Measurements from ENCODE around the gene SKAP1.
"Not testable (repeated sequence)": the region's sequence is repeated elsewhere in the genome, so short reads cannot be mapped to it uniquely, and the experiment has no call there.

Gene SKAP1

DNA sequence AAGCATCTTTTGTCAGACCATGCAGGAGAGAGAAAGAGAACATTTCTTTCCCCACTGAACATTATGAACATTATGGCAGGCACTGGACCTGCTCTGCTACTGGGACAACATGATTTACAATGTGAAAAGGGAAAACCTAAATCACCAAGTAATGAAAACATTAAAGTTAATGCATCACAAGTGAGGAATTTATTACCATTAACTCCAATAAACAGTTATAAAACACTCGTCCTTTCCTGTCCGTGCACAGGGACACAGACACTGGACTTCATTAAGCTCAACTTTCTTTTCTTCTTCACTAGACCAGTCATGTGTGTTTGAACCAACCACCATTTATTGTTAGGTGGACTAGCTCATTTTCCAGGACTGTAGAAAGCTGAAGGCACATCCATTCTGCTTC, 227.1 kb downstream of the SKAP1 start:
- no peak for DNase-seq

DNA sequence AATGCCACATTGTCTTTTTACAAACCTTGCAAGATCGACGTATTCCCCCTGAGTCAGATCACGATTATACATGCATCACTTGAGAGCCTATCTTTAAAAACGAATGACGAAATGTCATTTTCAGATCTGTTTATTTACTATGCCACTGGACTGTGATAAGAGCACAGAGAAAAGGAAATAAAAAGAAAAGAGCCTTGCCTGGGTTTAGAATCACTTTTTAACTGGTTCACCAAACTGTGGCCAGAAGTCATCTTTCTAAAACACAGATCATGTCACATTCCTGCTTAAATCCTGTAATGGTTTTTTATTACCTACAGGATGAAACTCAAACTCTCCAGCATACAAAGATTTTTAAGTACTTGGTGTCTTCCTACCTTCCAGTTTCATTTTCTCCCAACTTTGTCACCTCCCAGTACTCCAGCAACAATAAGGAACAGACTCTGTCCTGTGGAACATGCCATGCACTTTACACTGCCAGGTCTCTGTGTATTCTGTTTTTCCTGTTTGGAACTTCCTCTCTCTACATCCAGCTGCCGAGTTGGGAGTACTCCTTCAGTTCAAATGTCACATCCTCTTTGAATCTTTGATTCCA, 231.0 kb downstream of the SKAP1 start:
- DNase-seq = no peak

DNA sequence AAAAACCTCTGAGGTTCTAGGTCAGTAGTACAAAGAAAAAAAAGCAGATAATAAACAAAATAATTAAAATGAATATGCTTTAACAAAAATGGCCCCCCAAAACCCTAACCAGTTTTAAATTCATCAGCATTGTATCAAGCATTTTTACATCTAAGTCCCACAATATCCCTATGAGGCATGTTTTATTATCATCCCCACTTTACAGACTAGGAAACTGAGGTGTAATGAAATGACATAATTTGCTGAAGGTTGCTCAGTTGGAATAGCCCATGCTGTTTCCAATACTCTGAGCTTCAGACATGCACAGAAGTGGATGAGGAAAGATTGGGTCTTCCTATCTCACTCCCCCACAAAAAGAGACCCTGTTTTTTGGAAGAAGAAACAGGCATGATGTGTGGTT, 234.1 kb downstream of the SKAP1 start:
- no peak for DNase-seq

DNA sequence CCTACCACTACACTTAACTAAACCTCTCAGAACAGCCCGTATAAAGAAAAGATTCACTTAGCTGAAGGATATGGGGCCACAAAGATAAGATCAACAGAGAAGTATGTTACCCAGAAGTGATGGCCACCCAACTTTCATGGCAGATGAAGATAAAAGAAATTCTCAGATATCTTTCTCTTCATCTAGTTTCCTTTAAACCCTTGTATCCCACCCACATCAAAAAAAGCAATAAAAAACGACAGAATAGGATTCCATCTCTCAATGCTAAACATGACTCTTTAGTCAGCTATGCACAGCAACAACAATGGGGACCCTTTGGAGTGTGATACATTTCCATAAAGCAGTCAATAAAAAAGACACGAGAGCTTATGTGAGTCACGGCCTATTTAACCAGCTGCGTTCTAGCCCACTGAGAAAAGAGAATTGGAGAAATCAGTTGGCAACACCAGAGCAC, 235.9 kb downstream of the SKAP1 start:
- DNase-seq = peak; percentile 63

DNA sequence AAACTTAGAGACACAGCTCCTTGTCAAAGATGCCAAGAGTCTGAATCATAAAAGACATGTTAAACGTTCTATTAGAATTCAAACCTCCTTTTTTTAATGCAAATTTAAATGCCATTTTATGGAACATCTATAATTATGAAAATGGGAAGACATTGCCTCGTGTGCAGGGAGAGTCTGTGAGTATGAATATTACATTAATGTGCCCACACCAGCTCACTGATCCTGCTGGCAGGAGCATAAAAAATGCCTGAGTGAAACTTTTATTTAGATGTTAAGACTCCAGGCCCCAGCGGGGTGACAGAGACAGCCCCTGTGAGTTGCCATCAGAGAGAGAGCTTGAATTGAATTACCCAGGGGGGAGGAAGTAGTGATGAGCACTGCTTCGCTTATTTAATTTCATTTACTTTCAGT, 237.7 kb downstream of the SKAP1 start:
- DNase-seq = no peak

DNA sequence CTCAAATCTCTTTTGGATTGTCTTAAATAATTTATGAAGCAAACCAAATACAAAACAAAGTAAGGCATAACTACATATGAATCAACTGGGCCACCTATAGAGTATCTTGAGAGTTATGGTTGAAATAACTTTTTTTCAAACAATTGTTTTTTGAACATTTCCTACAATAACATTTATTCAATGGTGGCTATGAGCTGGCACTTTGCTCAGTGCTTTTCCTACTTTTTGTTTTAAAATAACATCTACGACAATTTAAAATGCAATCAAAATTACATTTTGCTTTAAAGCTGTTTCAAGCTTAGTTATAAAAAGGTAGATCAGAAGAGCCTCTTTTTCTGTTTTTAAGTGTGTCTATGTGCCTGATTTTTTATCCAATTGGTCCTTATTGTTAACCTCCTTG, 238.7 kb downstream of the SKAP1 start:
- DNase-seq = no peak

DNA sequence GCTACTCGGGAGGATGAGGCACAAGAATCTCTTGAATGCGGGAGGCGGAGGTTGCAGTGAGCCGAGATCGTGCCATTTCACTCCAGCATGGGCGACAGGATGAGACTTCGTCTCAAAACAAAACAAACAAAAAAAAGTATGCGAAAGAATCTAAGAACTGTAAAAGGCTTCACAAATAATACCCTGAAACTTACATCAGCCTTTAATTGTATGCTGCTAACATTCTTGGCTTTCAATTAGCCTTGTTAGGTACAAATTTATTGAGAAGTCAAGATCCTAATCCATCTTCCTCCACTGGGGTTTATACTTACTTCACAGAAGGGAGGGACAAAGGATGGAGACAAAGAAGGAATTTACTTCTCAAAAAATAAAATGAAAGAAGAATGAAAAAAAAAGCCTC, 239.1 kb downstream of the SKAP1 start:
- no peak for DNase-seq

DNA sequence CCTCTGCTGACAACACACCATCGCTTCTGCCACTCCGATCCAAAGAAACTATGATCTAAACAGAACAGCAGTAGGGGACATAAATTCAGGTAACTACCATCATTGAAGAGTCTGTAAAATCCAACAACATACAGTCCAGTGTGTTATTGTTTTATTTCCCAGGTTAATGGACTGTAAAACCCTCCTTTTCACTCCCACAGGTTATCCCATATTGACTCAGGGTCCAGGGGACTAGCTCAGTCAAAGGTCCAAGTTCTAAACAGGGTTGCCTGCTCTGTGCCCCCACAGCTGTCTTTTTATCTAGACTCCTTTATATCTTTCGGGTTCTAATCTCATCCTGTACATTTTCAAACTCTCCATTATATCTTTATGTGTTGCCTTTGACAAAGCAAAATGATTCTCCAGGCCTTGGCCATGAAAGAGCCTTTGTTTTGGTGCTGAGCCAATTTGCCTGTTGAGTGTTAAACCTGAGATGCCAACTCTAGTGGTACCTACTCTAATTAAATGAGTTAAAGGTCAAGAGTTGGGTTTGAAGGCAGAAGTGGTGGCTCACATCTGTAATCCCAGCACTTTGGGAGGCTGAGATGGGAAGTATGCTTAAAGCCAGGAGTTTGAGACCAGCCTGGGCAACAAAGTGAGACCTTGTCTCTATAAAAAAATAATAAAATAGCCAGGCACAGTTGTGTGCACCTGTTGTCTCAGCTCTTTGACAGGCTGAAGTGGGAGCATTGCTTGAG, 242.0 kb downstream of the SKAP1 start:
- DNase-seq = no peak

DNA sequence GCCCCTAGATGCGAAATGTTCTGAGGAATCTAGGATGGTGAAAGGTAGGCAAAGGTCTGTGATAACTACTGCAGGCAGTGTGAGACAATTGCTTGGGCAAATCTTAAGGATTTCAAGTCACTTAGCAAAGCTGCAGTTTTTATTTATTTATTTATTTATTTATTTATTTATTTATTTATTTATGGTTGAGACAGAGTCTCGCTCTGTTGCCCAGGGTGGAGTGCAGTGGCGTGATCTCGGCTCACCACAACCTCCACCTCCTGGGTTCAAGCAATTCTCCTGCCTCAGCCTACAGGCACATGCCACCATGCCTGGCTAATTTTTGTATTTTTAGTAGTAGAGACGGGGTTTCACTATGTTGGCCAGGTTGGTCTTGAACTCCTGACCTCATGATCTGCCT, 243.7 kb downstream of the SKAP1 start:
- not testable (repeated sequence) for DNase-seq

DNA sequence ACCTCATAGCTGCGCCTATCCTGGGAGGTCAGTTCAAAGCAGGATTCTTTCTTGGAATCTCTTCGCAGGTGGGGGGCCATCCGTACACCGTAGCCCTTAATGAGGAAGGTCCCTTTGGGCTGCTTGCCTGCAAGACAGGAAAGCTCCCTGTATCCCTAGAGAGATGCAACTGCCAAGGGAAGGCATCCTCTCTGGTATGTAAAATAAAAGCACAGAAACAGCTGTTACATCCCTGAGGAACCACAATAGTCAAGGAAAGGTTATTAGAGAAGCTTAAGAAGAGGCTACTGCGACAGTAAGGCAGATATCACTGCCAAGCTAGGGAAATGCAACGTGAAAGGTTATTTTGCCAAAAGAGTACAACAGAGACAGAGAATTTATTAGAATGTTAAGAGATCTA, 245.3 kb downstream of the SKAP1 start:
- no peak for DNase-seq

DNA sequence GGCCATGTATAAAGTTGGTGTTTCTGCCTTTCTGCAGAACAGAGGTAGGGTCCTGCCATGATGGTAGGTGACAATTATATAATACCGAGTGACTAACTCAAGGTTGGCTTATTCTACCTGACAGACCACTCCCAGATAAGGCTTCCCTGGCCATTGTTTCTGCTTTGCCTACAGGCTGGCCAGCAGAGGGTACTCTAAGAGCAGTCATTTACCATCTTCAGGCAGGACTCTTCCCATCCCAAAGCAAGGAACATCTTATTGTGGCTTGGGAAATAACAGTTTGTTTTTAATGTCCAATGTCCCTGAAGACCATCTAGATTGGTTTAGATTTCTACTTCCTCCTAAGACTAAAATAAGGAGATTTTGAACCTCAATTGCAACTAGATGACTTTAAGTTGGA, 248.4 kb downstream of the SKAP1 start:
- DNase-seq = peak; percentile 20

DNA sequence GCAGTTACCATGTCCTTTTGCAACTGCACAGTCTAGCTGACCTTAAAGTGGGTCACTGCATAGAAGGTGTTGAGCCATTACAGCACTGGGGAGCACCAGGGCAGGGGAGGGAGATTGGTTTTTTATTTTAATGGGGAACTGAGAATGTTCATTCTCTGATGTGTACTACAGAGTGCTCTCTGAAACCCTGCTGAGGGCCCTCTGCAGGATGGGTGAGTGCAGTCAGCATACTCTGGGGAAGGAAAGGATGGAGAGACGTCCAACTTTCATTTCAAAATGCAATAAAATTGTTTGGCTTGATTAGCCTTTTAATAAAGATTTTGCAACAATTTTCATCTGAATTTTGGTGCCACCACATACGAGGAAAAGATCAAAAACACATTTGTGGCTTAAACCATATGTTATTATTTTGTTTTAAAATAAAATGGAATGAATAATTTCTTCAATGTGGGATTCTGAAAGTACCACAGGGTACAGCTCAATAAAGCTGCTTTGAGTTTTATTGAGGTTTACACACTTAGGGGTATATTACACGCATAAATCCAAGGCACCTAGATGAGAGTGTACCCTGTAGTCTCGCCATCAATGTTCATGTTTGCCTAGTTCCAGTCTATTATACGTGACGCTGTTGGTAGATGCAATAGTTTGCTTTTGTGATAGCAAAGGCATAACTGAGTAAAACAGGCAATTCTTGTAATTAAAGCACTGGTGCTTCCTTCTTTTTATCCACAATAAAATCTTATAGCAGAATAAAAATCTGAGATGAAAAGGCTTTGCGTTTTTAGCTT, 249.0 kb downstream of the SKAP1 start:
- DNase-seq = no peak

DNA sequence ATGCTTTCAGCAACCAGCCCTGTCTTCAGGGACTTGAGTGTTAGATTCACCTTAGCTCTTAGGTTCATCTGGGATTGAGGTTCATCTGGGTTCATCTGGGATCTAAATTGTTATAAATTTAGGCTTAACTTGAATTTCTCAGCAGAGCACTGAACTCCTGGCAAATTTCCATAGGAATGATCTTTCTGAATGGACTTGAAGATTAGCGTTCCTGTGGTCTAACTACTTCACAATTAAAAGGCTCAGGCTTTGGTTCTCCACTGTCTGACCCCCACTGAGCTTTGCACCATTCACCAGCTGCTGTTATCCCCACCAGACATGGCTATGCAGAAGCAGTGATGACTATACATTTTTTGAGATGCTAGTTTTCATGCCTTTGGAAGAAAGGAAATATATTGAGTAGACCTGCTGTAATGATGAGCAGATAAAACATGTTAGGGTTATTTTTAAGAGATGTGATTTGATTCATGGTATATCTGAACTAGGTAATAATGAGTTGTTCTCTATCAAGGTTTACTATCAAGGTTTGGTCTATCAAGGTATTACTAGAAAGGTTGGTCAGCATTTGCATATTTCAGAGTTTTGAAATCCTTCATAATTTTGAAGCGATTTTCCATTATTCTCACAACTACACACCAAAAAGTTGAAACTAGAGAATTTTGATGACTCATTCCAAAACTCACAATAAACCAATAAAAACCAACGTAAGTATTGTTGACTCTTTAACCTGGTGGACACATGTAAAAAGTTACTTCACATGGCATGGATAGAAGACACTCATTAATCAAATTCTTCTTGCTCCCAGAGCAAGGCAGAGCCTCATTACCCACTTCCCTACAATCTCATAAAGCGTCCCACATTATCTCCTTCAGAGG, 250.7 kb downstream of the SKAP1 start:
- peak; percentile 57 for DNase-seq

DNA sequence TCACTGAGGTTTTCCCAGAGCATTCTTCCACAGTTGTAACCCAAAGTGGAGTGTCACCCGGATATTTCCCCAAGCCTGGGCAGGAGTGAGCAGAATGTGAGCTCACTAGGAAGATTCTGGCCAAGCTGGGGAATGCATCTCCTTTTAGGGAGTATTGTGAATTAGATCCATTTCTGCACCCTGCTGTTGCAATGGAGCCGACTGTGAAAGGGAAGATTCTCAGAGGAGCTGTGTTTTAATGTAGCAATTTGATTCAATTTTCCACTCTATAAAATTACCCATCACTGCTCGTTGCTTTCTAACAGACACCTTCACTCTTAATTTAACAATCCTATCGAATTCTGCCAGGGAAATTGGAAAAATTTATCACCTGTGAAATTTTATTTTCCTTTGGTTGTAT, 251.7 kb downstream of the SKAP1 start:
- no peak for DNase-seq

DNA sequence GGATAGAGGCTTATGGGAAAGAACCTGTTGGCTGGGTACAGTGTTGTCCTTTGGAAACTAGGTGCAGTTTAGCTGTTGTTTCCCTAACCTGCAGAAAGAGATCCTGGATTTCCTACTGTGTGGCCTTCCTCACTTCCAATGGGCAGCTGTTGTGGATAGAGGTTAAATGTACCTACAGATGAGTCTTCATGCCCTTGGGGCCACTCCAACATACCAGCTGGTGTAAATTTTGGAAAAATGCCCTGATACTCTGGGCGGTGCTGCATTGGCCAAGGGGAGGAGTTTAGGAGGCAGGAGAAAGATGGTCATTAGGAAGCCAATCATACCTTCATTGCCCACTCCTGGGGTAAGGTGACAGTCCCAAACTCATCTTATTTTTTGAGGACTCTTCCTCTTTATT, 252.2 kb downstream of the SKAP1 start:
- no peak for DNase-seq

DNA sequence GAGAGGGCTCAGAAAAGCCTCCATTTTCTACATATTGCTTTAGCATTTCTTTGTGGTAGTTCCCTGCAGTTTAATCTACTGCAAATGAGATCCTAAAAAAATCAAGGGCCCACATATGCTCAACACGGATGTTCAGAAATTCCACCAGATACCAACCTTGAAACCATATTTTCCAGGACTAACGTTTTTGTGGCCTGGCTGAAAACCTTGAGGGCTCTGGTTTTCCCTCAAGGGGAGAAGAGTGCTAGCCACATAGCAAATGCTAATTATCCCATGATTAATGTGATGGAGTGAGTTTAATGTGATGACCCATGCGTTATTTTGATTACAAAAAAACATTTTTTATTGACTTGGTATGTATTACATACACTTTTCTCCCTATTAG, 253.6 kb downstream of the SKAP1 start:
- no peak for DNase-seq

DNA sequence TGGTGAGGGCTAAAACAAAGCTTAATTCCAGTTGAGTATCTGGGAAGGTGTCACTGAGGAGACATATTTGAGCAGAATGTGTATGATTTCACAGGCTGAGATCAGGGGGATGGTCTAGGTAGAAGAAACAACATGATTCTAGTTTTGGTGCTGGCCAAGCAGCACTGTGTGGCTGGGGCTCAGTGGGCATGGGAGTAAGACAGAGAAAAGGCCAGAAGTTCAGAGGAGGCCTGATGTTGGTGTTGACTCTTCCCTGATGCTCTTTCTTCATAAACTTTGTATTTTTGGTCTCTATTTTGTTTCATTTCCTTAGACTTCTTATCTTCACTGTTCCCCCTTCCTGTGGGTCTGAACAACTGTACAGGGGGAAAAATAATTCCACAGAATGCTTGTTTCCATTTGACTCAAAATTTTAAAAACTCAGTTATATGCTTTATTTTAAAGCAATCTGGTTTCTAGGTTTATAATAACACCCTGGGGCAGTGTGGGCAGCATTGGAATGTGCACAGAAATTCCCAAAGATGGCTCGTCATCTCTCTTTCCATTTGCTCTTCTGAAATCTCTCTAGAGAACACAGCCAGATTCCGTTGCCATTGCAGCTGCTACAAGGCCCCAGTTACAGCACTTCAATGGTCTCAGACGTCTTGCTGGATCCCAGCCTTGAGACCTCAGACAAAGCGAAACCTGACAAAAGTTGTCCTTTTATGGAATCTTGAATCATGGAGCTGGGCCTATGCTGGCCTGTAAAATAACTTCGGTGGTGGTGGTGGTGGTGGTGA, 254.1 kb downstream of the SKAP1 start:
- DNase-seq = peak; percentile 78

DNA sequence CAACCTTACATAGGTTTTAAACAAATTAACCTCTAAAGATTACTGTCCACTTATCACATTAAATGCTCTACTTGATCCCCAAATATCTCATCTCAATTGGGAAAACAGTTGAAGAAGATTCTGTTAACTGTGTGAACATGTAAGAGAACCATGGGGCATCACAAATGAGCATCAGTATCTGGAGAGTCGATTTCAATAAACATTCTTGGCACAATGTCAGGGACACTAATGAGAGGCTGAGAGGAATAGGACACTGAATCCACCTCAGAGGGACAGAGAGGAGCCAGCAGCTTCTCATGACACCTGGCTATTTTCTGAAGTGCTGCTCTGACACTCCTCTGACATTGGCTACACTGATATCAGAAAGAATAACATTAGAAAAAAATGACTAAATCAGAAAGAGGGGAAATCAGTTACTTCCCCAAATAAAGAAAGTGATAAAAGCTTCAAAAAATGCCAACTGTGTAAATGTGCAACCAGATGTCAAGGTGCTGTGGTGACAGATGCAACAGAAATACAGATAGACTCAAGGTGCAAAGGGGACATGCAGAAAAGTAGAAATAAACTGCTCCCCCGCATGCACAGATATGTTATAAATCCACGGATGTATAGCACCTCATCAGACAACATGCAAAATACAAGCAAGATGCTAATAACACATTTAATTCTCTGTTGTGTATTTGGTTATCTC, 255.0 kb downstream of the SKAP1 start:
- no peak for DNase-seq

DNA sequence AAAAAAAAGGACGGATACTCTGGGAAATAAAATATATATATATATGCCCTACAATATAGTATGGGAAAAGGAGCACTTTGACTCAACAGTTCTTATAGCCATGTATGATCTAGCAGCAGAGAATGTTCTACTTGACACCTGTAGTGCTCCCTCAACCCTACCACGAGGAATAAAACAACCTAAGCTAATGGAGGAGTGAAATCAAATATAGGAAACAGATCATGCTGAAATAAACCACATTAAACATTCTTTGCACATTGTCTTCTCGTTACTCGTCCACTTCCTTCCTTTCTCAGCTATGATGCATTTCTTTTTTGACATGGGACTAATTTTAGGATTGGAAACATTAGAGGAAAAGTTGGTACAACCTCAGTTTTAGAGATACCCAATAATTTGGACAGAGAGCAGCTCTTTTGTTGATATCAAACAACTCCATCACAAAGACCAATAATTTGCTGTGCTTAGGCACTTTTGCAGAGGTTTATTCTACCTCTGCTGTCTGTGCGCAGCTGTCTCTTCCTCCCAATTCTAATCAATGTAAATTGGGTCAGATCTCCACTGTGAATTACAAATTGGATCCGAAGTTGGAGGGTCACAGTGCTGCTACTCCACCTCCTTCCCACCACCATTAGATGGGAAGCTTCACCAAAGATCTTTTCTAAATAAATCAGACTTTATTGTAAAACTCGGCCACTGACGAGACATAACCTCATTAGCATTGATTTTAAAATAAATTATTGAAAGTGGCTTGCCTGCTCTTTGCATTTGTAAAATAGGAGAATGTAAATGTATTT, 256.6 kb downstream of the SKAP1 start:
- no peak for DNase-seq

DNA sequence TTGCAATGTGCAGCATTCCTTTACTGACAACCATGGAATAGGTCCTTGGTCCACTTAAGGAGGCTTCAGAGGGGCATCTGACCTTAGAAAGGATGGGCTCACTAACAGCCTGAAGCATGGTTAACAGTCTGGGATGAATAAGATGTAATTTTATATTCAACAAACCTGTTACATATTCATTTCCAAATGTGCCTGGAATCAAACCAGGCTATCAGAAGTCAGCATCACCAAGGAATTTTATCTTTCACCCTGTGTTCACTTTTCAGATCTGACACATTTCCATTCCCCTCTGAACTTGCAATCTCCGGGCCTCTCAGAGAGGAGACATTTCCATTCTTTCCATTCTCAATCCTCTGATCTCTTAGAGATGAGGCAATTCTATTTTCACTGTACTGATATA, 260.1 kb downstream of the SKAP1 start:
- DNase-seq = no peak

DNA sequence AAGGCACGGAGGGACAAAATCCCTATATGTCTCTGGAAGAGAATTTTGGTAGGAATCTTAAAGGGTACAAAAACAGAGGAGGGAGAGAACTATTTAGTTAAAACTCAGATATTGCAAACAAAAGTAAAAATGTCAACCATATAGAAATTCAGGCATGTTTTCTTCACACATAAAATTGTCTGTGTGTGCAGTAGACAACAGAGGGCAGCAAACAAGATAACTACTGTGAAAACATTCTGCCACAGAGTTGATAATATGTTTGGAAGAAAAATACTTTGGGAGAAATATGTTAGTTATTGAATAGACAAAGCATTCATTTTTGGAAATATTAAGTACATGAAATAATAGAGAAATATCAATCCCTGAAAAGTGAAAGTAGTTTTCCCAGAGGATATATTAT, 266.2 kb downstream of the SKAP1 start:
- DNase-seq = no peak
